ENCODE results near the gene RELN.

GRCh38 chr7:103856929-103857328, 132.5 kb downstream of the RELN start:
- no peak for TF ChIP-seq CTCF (IDR thresholded peaks at IDR 0.05)
- TF ChIP-seq SP1 (CRISPR knock-in tag; conservative IDR thresholded peaks at IDR 0.05), result no peak
- TF ChIP-seq USF2 (CRISPR knock-in tag; IDR thresholded peaks at IDR 0.05), result no peak
- no peak for TF ChIP-seq JUN (CRISPR knock-in tag; IDR thresholded peaks at IDR 0.05)
- TF ChIP-seq TEAD1 (CRISPR knock-in tag; IDR thresholded peaks at IDR 0.05), result no peak
- TF ChIP-seq MLX (CRISPR knock-in tag; IDR thresholded peaks at IDR 0.05), result no peak
- no peak for TF ChIP-seq FOXP1 (CRISPR knock-in tag; IDR thresholded peaks at IDR 0.05; ENCODE audit: borderline replicate concordance)
- TF ChIP-seq E2F4 (CRISPR knock-in tag; IDR thresholded peaks at IDR 0.05; ENCODE audit: borderline replicate concordance, low read depth), result no peak
- no peak for TF ChIP-seq ZNF317 (CRISPR knock-in tag; IDR thresholded peaks at IDR 0.05; ENCODE audit: borderline replicate concordance, low read depth)
- no peak for TF ChIP-seq GRHL2 (CRISPR knock-in tag; IDR thresholded peaks at IDR 0.05; ENCODE audit: insufficient replicate concordance, severe bottlenecking)
